RKO (cell line): ENCODE measurements around the gene HPGDS.

ENCODE experiments used
- DNase-seq: peaks from one replicate; pipeline ENCODE4 v3.0.0-alpha.2; 2016; ENCODE audit warnings: low spot score

HPGDS gene

GRCh38 chr4:94251094-94251493, 91.5 kb downstream of the HPGDS start:
- no peak for DNase-seq
